IMR-90 (cell line): ENCODE results near the gene S100B. TPM values are rescaled to one million over a fixed set of nuclear protein-coding genes. Genes with fewer than 3 reads are reported as not detected.

Source experiments
- ATAC-seq: fragments of 200-7000 bp; cut with Tn5 transposase; 2 replicates; pipeline ENCODE4 v1.9.1; 2020; ENCODE audit warnings: low read depth, mild to moderate bottlenecking, moderate library complexity
- BruUV-seq: library from RNA; stranded (reverse); fragments of 400-500 nt; replicated peaks from 2 replicates; lab custom pipeline; 2021; lab: Mats Ljungman, UMichigan
- CTCF ChIA-PET: fragments of 300-600 bp; formaldehyde crosslinking; extraction: SDS; loops from one replicate; lab custom pipeline; 2021; ENCODE audit warnings: antibody characterized with exemption; lab: Yijun Ruan, JAX
- POLR2A ChIA-PET: fragments of 300-600 bp; sonication (Branson Sonifier 250); formaldehyde crosslinking; loops from one replicate; lab custom pipeline; 2022; ENCODE audit warnings: antibody characterized with exemption; ENCODE audit not compliant: unreplicated experiment; lab: Charles Lee
- DNase-seq: peaks from one replicate; pipeline ENCODE4 v3.0.0; 2013
- H2AFZ ChIP-seq: replicated peaks from 2 replicates; pipeline ENCODE3; 2013; ENCODE audit warnings: low read length, mild to moderate bottlenecking; ENCODE audit not compliant: poor library complexity
- H2AK5ac ChIP-seq: 2 replicates; pipeline ENCODE4 v1.6.1; 2013; ENCODE audit warnings: low read depth, low read length, inconsistent platforms
- H2AK9ac ChIP-seq: replicated peaks from 2 replicates; pipeline ENCODE3; 2013; ENCODE audit warnings: mild to moderate bottlenecking, low read depth, low read length, moderate library complexity; ENCODE audit not compliant: poor library complexity
- H2BK120ac ChIP-seq: 2 replicates; pipeline ENCODE4 v1.6.1; 2013; ENCODE audit warnings: low read depth, low read length, inconsistent platforms
- H2BK15ac ChIP-seq: 3 replicates; pipeline ENCODE4 v1.6.1; 2013; ENCODE audit warnings: low read depth, low read length, inconsistent platforms
- H2BK20ac ChIP-seq: 2 replicates; pipeline ENCODE4 v1.6.1; 2013; ENCODE audit warnings: low read depth, mild to moderate bottlenecking, inconsistent platforms, low read length, moderate library complexity
- H2BK5ac ChIP-seq: 2 replicates; pipeline ENCODE4 v1.6.1; 2013; ENCODE audit warnings: mild to moderate bottlenecking, low read depth, low read length, inconsistent platforms; ENCODE audit not compliant: poor library complexity, severe bottlenecking
- H3K14ac ChIP-seq: replicated peaks from 2 replicates; pipeline ENCODE4 v1.6.1; 2013; ENCODE audit warnings: low read depth, low read length, inconsistent platforms
- H3K18ac ChIP-seq: 2 replicates; pipeline ENCODE4 v1.6.1; 2013; ENCODE audit warnings: low read depth, low read length, control low read depth
- H3K23ac ChIP-seq: 2 replicates; pipeline ENCODE4 v1.6.1; 2013; ENCODE audit warnings: low read depth, low read length, inconsistent platforms
- H3K27ac ChIP-seq: 2 replicates; pipeline ENCODE4 v1.5.1; 2013; ENCODE audit warnings: mild to moderate bottlenecking, control low read depth, low read length; ENCODE audit not compliant: insufficient read depth
- H3K27me3 ChIP-seq: 2 replicates; pipeline ENCODE4 v1.6.1; 2013; ENCODE audit warnings: low read length; ENCODE audit not compliant: control insufficient read depth, insufficient read depth
- H3K36me3 ChIP-seq: 2 replicates; pipeline ENCODE4 v1.6.1; 2013; ENCODE audit warnings: low read length, mixed read lengths; ENCODE audit not compliant: control insufficient read depth, insufficient read depth
- H3K4ac ChIP-seq: 2 replicates; pipeline ENCODE4 v1.6.1; 2013; ENCODE audit warnings: low read depth, low read length, inconsistent platforms
- H3K4me1 ChIP-seq: 2 replicates; pipeline ENCODE4 v1.6.1; 2013; ENCODE audit warnings: low read length, mixed read lengths; ENCODE audit not compliant: control insufficient read depth, insufficient read depth
- H3K4me2 ChIP-seq: 2 replicates; pipeline ENCODE4 v1.6.1; 2013; ENCODE audit warnings: low read depth, mild to moderate bottlenecking, control low read depth, low read length, moderate library complexity
- H3K4me3 ChIP-seq: 2 replicates; pipeline ENCODE4 v1.5.1; 2013; ENCODE audit warnings: low read depth, mild to moderate bottlenecking, control low read depth, low read length, moderate library complexity; ENCODE audit not compliant: insufficient read depth
- H3K56ac ChIP-seq: 2 replicates; pipeline ENCODE4 v1.6.1; 2013; ENCODE audit warnings: low read length, inconsistent platforms; ENCODE audit not compliant: insufficient read depth; ENCODE audit errors: extremely low read depth
- H3K79me1 ChIP-seq, 2 experiments: 2 replicates each; pipeline ENCODE4 v1.6.1; 2013; ENCODE audit warnings: low read length in 2 of 2, inconsistent platforms in 1 of 2, low read depth in 1 of 2
- H3K9ac ChIP-seq: 2 replicates; pipeline ENCODE4 v1.6.1; 2013; ENCODE audit warnings: low read depth, low read length, control low read depth
- H3K9me1 ChIP-seq: 2 replicates; pipeline ENCODE4 v1.6.1; 2013; ENCODE audit warnings: low read length, inconsistent platforms; ENCODE audit not compliant: insufficient read depth
- H3K9me3 ChIP-seq: 2 replicates; pipeline ENCODE4 v1.6.1; 2013; ENCODE audit warnings: low read length; ENCODE audit not compliant: control insufficient read depth, insufficient read depth
- H4K20me1 ChIP-seq: 2 replicates; pipeline ENCODE4 v1.6.1; 2013; ENCODE audit warnings: low read length, inconsistent platforms; ENCODE audit not compliant: insufficient read depth
- H4K5ac ChIP-seq: 2 replicates; pipeline ENCODE4 v1.6.1; 2013; ENCODE audit warnings: mild to moderate bottlenecking, low read depth, low read length, control low read depth
- H4K8ac ChIP-seq, 2 experiments: 2 replicates each; pipeline ENCODE4 v1.6.1; 2013; ENCODE audit warnings: low read depth in 2 of 2, low read length in 2 of 2, control low read depth in 1 of 2, inconsistent platforms in 1 of 2
- H4K91ac ChIP-seq: 2 replicates; pipeline ENCODE4 v1.6.1; 2013; ENCODE audit warnings: low read depth, low read length, inconsistent platforms; ENCODE audit not compliant: insufficient read depth
- BHLHE40 ChIP-seq: fragments of 150-350 bp; IDR thresholded peaks from 2 replicates; pipeline ENCODE4 v1.6.1; 2016; ENCODE audit warnings: mild to moderate bottlenecking, low read depth, low read length
- CEBPB ChIP-seq: IDR thresholded peaks from 2 replicates; pipeline ENCODE4 v1.6.1; 2012; ENCODE audit warnings: low read depth, low read length, improper control_type of control experiment
- CHD1 ChIP-seq: IDR thresholded peaks from 2 replicates; pipeline ENCODE4 v1.6.1; 2012; ENCODE audit warnings: low read depth, low read length, improper control_type of control experiment
- CTCF ChIP-seq: conservative IDR thresholded peaks from 2 replicates; pipeline ENCODE4 v1.5.1; 2012; ENCODE audit warnings: mild to moderate bottlenecking, low read depth, low read length, improper control_type of control experiment
- ELK1 ChIP-seq: fragments of 150-350 bp; IDR thresholded peaks from 2 replicates; pipeline ENCODE4 v1.6.1; 2016; ENCODE audit warnings: low read depth, mild to moderate bottlenecking, low read length, moderate library complexity, borderline replicate concordance
- FOS ChIP-seq: fragments of 150-350 bp; IDR thresholded peaks from 2 replicates; pipeline ENCODE4 v1.6.1; 2016; ENCODE audit warnings: low read depth, low read length
- MAFK ChIP-seq: IDR thresholded peaks from 2 replicates; pipeline ENCODE4 v1.6.1; 2012; ENCODE audit warnings: low read depth, low read length, improper control_type of control experiment
- MAZ ChIP-seq: IDR thresholded peaks from 2 replicates; pipeline ENCODE4 v1.6.1; 2012; ENCODE audit warnings: low read depth, mild to moderate bottlenecking, low read length, improper control_type of control experiment, moderate library complexity, borderline replicate concordance
- MXI1 ChIP-seq: IDR thresholded peaks from 2 replicates; pipeline ENCODE4 v1.6.1; 2012; ENCODE audit warnings: low read depth, mild to moderate bottlenecking, low read length, moderate library complexity, borderline replicate concordance
- NFE2L2 ChIP-seq: fragments of 150-350 bp; IDR thresholded peaks from 2 replicates; pipeline ENCODE4 v1.6.1; 2016; ENCODE audit warnings: low read depth, mild to moderate bottlenecking, low read length
- POLR2A ChIP-seq: IDR thresholded peaks from 2 replicates; pipeline ENCODE4 v1.6.1; 2012; ENCODE audit warnings: mild to moderate bottlenecking, low read depth, low read length
- RCOR1 ChIP-seq: IDR thresholded peaks from 2 replicates; pipeline ENCODE4 v1.6.1; 2012; ENCODE audit warnings: mild to moderate bottlenecking, low read length, improper control_type of control experiment; ENCODE audit not compliant: insufficient replicate concordance
- RFX5 ChIP-seq: IDR thresholded peaks from 2 replicates; pipeline ENCODE4 v1.8.0; 2012; ENCODE audit warnings: low read depth, mild to moderate bottlenecking, low read length, moderate library complexity
- SMC3 ChIP-seq: fragments of 150-350 bp; IDR thresholded peaks from 2 replicates; pipeline ENCODE4 v1.6.1; 2016; ENCODE audit warnings: low read depth, mild to moderate bottlenecking, antibody characterized with exemption, low read length, moderate library complexity
- USF2 ChIP-seq: fragments of 150-350 bp; IDR thresholded peaks from 2 replicates; pipeline ENCODE4 v1.6.1; 2017; ENCODE audit warnings: mild to moderate bottlenecking, antibody characterized with exemption, low read length, low read depth
- WGBS, 2 experiments: methylation state at CpG; one replicate each; pipeline versions ENCODE4 v1.1.5 to v1.1.7; 2013; ENCODE audit warnings: missing lambda C conversion rate in 2 of 2; ENCODE audit not compliant: insufficient read length in 1 of 2; ENCODE audit errors: extremely low coverage in 2 of 2; 5-methylcytosine and 5-hydroxymethylcytosine counted together
- dilution Hi-C: fragments of 300-500 bp; cut with HindIII; formaldehyde crosslinking; loops from one replicate; pipeline ENCODE4 v1.14.3; 2018; ENCODE audit warnings: low sequenced_read_pairs; ENCODE audit not compliant: unreplicated experiment
- in situ Hi-C: fragments of 300-500 bp; cut with MboI; formaldehyde crosslinking; loops from 3 replicates; pipeline ENCODE4 v1.14.3; 2019; ENCODE audit warnings: low sequenced_read_pairs, inconsistent platforms, mixed read lengths
- intact Hi-C: fragments of 100-400 bp; cut with micrococcal nuclease; formaldehyde crosslinking; loops from 2 replicates; pipeline ENCODE4 v1.10.0; 2022
- polyA plus RNA-seq, 3 experiments: library from polyadenylated mRNA; depleted of rRNA; stranded (reverse); fragments of >200 nt; gene quantifications; 2 replicates each; pipeline ENCODE4 v1.2.3, GENCODE V29; 2012; ENCODE audit warnings: low replicate concordance in 1 of 3
- total RNA-seq: library from RNA; depleted of rRNA; stranded (reverse); fragments of >200 nt; gene quantifications from 2 replicates; pipeline ENCODE4 v1.2.3, GENCODE V29; 2012

Gene S100B
- total and polyA plus RNA-seq, 2 of the 4 experiments (the other 2 are of a cell fraction) = 0.18 to 0.26 TPM

- Histone ChIP-seq H3K4ac (no peak overlapping the region), H4K20me1 (peaks cover 29% of the 10 kb centered on the region), H3K27me3 (no peaks in the 10 kb centered on the region), H4K8ac (no peak overlapping the region), H3K4me3 (peak overlapping the region; percentile 90; the same call in 1 of the 2 replicates), H2AFZ (no peak overlapping the region), H2AK5ac (no peak overlapping the region), H2BK5ac (no peak overlapping the region), H3K9me3 (no peaks in the 10 kb centered on the region), H4K91ac (no peak overlapping the region), H3K36me3 (peaks cover 10% of the 10 kb centered on the region), H3K9me1 (peaks cover 8% of the 10 kb centered on the region; the same call in 1 of the 2 replicates), H3K4me1 (peaks cover 4% of the 10 kb centered on the region), H2BK15ac (no peak overlapping the region), H2AK9ac (no peak overlapping the region), H3K56ac (no peak overlapping the region), H3K14ac (no peak overlapping the region), H3K23ac (peak overlapping the region; percentile 11), H3K18ac (no peak overlapping the region), H3K9ac (peak overlapping the region; percentile 99; the same call in 1 of the 2 replicates), H3K27ac (no peak overlapping the region), H2BK120ac (no peak overlapping the region), H4K5ac (no peak overlapping the region), H3K79me1 (peaks cover 12 to 42% of the 10 kb centered on the region in 2 experiments), H2BK20ac (no peak overlapping the region), H3K4me2 (peak overlapping the region; percentile 84)
- WGBS, 2 experiments = no CpG with 5 or more reads among the region's 7 CpGs
- intact Hi-C loops = no loop called here
- POLR2A ChIA-PET = no interaction called here
- CTCF ChIA-PET = no interaction called here
- in situ Hi-C loops = no loop called here
- ATAC-seq (no peak), DNase-seq (no peak)
- TSS peak; percentile 31 for BruUV-seq
- dilution Hi-C loops = no loop called here
- TF ChIP-seq CHD1 = no peak
- TF ChIP-seq USF2 = no peak
- no peak for TF ChIP-seq FOS
- no peak for TF ChIP-seq RFX5
- no peak for TF ChIP-seq MXI1
- TF ChIP-seq BHLHE40 = no peak
- no peak for TF ChIP-seq CTCF
- no peak for TF ChIP-seq POLR2A
- no peak for TF ChIP-seq SMC3
- TF ChIP-seq RCOR1 = no peak
- no peak for TF ChIP-seq NFE2L2
- TF ChIP-seq MAZ = no peak
- TF ChIP-seq MAFK = no peak
- no peak for TF ChIP-seq ELK1
- no peak for TF ChIP-seq CEBPB
These were observed 31.8 kb upstream of the S100B start for GRCh38 chr21:46636550-46637285.
